Breast epithelium (tissue), 4 donors: ENCODE data around the gene TCF3. TPM values are rescaled to one million over a fixed set of nuclear protein-coding genes. Genes with fewer than 3 reads are reported as not detected.

Experiments
- DNase-seq, 2 donors: peaks; one replicate each; pipeline ENCODE4 v3.0.0-alpha.2; 2019; ENCODE audit warnings: low spot score in 2 of 2
- H3K27ac ChIP-seq, 2 donors: fragments of 200-600 bp; sonication (generic) in 1 of 2; one replicate each; pipeline ENCODE4 v1.5.1; 2016 to 2019; ENCODE audit warnings: mild to moderate bottlenecking in 1 of 2
- H3K27me3 ChIP-seq, 2 donors: fragments of 200-600 bp; sonication (generic) in 1 of 2; one replicate each; pipeline versions ENCODE4 v1.5.1 to v1.6.0; 2017 to 2019; ENCODE audit warnings: control low read depth in 1 of 2, mild to moderate bottlenecking in 1 of 2
- H3K36me3 ChIP-seq: fragments of 200-600 bp; one replicate; pipeline ENCODE4 v1.5.1; 2019
- H3K4me1 ChIP-seq, 2 donors: fragments of 200-600 bp; sonication (generic); one replicate each; pipeline ENCODE4 v1.5.1; 2016 to 2019; ENCODE audit warnings: control low read depth in 1 of 2
- H3K4me3 ChIP-seq, 3 donors: fragments of 200-600 bp; sonication (generic); 1 replicate in 2 of 3; 2 replicates in 1 of 3; pipeline ENCODE4 v1.5.1; 2016 to 2019; ENCODE audit warnings: mild to moderate bottlenecking in 3 of 3, moderate library complexity in 2 of 3
- H3K9me3 ChIP-seq, 2 donors: fragments of 200-600 bp; sonication (generic) in 1 of 2; one replicate each; pipeline ENCODE4 v1.5.1; 2016 to 2019; ENCODE audit warnings: control low read depth in 1 of 2
- POLR2A ChIP-seq: fragments of 450-650 bp; IDR thresholded peaks from one replicate; pipeline ENCODE4 v1.6.1; 2016; ENCODE audit warnings: antibody characterized with exemption, mild to moderate bottlenecking, moderate library complexity
- POLR2AphosphoS5 ChIP-seq, 3 donors: sonication (generic); formaldehyde crosslinking; IDR thresholded peaks; one replicate each; pipeline ENCODE4 v1.6.1; 2017; ENCODE audit warnings: antibody characterized with exemption in 3 of 3
- intact Hi-C: fragments of 100-400 bp; cut with DNase I; formaldehyde crosslinking; loops from one replicate; pipeline ENCODE4 v1.15.1; 2023; ENCODE audit warnings: low total_unique reads
- total RNA-seq, 3 donors: library from RNA; depleted of rRNA; stranded (reverse); fragments of >200 nt; gene quantifications; one replicate each; pipeline ENCODE4 v1.1.0, GENCODE V29; 2016
- TF ChIP-seq, protein P1 (sequence below), 3 donors: fragments of 450-650 bp; IDR thresholded peaks; one replicate each; pipeline ENCODE4 v1.5.1; 2016 to 2017; ENCODE audit warnings: antibody characterized with exemption in 3 of 3, mild to moderate bottlenecking in 3 of 3, moderate library complexity in 3 of 3

The TCF3 gene
- total RNA-seq, 3 donors from 2014 or later, result 38.6 to 45.3 (median 42.3) TPM

DNA sequence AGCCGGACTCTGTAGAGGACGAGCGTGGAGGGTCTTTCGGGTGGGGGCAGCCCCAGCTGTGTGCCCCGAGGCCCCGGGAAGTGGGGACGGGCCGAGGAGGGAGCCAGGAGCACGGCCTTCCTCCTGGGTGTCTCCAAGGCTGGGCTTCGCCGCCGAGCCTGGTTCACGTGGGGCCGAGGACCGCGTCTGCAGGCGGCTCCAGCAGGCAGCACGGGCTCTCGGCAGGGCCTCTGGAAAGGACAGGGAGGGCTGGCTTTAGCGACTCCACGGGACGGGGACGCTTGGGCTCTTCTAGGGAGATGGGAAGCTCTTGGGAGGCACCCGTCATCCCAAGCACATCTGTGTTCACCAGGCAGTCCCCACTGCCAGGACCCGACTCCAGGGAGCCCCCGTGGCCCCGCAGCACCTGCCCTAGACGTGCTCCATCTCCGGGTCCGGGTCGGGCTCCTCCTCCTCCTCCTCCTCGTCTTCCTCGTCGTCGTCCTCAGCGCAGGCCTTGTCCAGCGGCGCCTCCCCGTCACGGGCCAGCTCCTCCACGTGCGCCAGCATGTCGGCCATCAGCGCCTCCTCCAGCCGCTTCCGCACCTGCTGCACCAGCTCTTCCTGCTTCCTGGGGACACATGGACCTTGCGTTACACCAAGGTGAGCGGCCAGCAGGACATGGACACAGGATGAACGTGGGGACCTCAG lies 74.3 kb downstream of the TCF3 start:
- H3K27me3 ChIP-seq, result no peaks in the 10 kb centered on the region
- H3K4me3 ChIP-seq, result no peak overlapping the region
- no peaks in the 10 kb centered on the region for H3K4me1 ChIP-seq
- H3K27ac ChIP-seq, result no peak overlapping the region
- no peak for DNase-seq
- TF ChIP-seq POLR2A (no peak), POLR2AphosphoS5 (IDR thresholded peaks at IDR 0.05) (no peak)
- TF ChIP-seq, protein P1, sequence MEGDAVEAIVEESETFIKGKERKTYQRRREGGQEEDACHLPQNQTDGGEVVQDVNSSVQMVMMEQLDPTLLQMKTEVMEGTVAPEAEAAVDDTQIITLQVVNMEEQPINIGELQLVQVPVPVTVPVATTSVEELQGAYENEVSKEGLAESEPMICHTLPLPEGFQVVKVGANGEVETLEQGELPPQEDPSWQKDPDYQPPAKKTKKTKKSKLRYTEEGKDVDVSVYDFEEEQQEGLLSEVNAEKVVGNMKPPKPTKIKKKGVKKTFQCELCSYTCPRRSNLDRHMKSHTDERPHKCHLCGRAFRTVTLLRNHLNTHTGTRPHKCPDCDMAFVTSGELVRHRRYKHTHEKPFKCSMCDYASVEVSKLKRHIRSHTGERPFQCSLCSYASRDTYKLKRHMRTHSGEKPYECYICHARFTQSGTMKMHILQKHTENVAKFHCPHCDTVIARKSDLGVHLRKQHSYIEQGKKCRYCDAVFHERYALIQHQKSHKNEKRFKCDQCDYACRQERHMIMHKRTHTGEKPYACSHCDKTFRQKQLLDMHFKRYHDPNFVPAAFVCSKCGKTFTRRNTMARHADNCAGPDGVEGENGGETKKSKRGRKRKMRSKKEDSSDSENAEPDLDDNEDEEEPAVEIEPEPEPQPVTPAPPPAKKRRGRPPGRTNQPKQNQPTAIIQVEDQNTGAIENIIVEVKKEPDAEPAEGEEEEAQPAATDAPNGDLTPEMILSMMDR (IDR thresholded peaks at IDR 0.05), result no peak
- intact Hi-C loops, result no loop called here
- H3K36me3 ChIP-seq, result no peaks in the 10 kb centered on the region
- no peaks in the 10 kb centered on the region for H3K9me3 ChIP-seq

DNA sequence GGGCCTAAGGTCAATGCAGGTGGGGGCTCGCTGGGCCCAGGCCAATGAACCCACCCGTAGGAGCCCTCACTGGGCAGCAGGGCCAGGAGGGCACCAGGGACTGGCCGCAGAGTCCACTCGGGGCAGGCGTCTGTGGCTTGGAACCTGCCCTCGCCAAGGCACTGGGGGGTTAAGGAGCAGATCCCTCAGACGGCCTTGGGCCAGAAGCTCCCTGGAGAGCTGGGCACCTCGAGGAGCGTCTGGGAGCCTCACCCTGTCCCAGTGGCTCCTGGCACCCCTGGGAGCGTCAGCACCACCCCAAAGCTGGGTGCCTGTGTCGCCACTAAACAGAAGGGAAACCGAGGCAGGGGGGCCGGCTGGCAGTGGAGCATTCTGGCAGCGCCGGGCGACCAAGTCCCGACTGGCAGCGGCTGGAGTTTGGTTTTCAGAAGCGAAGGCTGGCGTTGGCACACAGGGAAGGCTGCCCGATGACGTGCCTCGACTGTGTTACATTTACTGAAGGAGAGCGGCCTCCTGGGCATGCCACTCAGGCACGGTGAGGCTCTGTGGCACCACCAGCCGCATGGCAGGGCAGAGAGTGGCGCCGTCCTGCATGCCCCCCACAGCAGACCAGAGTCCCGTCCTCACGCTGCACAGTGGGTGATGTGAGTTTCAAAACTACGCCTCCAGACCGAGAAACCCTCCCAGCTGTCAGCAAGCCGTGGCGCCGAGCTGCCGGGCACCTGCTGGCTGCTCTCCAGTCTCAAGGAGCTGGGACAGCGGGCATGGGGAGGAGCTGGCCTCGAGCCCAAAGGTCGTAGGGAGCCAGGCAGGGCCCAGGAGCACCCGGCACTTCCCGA lies 75.1 kb downstream of the TCF3 start:
- DNase-seq, result no peak
- Histone ChIP-seq H3K4me3 (no peak overlapping the region), H3K27ac (no peak overlapping the region), H3K36me3 (no peaks in the 10 kb centered on the region), H3K27me3 (no peaks in the 10 kb centered on the region), H3K4me1 (no peaks in the 10 kb centered on the region), H3K9me3 (no peaks in the 10 kb centered on the region)
- TF ChIP-seq POLR2A, result no peak
- TF ChIP-seq POLR2AphosphoS5 (IDR thresholded peaks at IDR 0.05), result no peak
- TF ChIP-seq, protein P1 (IDR thresholded peaks at IDR 0.05), result no peak
- intact Hi-C loops, result no loop called here

DNA sequence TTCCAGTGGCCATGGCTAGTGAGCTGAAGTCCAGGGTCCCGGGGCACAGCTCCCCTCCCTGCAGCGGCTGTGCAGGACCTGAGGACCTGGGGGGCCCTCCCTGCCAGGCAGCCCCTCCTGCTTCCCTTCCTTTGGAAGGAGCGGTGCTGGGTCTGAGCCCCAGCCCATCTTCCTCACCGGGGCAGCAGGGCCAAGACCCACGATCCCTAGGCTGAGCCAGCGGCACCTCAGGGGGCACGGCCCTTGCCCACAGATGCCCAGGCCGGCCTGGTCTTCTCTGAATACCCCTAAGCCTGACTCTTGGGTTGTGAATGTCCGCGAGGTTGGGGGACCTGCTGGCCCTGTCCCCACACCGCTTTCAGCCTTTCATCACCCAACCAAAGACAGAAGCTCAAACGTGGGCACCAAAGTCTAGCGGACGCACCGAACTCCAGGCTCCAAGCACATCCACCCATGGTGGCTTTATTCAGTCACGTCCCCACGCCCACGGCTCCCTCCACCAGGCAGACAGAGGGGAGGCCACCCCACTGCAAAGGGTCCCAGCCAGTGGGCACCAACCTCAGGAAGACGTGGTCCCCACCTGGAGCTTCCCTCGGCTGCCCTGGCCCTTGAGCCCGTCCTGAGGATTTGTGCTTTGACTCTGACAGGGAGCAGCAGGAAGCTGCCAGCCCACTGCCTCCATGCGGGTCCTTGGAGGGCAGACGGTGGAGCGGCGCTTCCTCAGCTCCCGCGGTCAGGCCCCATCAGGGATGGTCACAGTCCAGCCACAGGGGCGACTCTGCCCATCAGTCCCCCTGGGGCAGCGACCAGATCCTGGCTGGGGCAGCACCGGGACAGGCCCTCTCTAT lies 75.9 kb downstream of the TCF3 start:
- Histone ChIP-seq H3K27me3 (no peaks in the 10 kb centered on the region), H3K9me3 (no peaks in the 10 kb centered on the region), H3K36me3 (no peaks in the 10 kb centered on the region), H3K4me1 (no peaks in the 10 kb centered on the region), H3K4me3 (no peak overlapping the region), H3K27ac (no peak overlapping the region)
- TF ChIP-seq POLR2AphosphoS5 (IDR thresholded peaks at IDR 0.05) (no peak), POLR2A (no peak)
- TF ChIP-seq, protein P1 (IDR thresholded peaks at IDR 0.05), result no peak
- intact Hi-C loops, result no loop called here
- DNase-seq, result no peak

DNA sequence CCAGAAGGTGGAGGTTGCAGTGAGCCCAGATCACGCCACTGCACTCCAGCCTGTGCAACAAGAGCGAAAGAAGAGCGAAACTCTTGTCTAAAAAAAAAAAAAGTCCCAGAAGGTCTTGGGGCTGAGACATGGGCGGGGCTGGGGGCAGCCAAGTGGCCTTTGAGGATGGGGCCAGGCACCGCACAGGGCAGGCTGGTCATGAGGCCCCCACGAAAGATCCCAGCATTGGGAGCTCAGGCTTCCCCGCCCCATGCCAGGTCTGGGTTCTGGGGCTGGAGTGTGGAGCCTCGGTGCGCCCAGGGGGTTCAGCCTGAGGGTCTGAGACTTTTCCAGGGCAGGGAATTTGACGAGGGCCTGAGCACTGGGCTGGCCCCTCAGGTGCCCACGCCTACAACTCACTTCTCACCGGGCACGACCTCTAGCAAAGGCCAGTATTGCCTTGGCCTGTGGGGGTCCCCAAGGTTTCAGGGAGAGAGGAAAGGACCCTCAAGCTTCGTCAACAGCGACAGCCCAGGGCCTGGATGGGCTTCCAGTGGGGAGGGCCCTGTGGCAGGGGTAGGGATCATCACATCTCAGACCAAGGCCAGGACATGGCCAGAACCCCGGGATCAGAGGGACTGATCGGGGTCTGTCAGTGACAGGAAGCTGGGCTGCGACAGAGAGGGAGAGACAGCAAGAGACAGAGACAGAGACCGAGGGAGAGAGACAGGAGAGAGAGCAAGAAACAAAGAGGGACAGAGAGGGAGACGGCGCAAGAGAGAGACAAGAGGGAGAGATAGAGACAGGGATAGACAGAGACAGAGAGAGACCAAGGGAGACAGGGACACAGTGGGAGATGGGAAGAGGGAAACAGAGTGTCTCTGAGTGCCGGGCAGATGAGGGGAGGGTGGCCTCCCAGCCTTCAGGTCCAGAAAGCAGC lies 76.8 kb downstream of the TCF3 start:
- Histone ChIP-seq H3K27me3 (no peaks in the 10 kb centered on the region), H3K36me3 (no peaks in the 10 kb centered on the region), H3K27ac (no peak overlapping the region), H3K4me3 (no peak overlapping the region), H3K9me3 (no peaks in the 10 kb centered on the region), H3K4me1 (no peaks in the 10 kb centered on the region)
- no peak for TF ChIP-seq POLR2AphosphoS5 (IDR thresholded peaks at IDR 0.05)
- TF ChIP-seq, protein P1 (IDR thresholded peaks at IDR 0.05), result no peak
- DNase-seq, result no peak
- intact Hi-C loops, result no loop called here
